NCI-H2029 treated with DMSO at 0.1 percent for 48 hours (cell line): ENCODE results near the gene CHI3L1.

Experiments used
- DNase-seq: peaks from one replicate; lab custom pipeline; 2025; lab: John Stamatoyannopoulos, UW

CHI3L1 gene

GRCh38 chr1:203150511-203151297 is 35.8 kb downstream of the CHI3L1 start:
- DNase-seq = no peak

- no peak for DNase-seq
These were observed 37.2 kb downstream of the CHI3L1 start for GRCh38 chr1:203149188-203149840.

GRCh38 chr1:203148579-203148978 is 37.9 kb downstream of the CHI3L1 start:
- DNase-seq = no peak

GRCh38 chr1:203148127-203148526 is 38.4 kb downstream of the CHI3L1 start:
- DNase-seq = no peak

GRCh38 chr1:203147376-203147775 is 39.1 kb downstream of the CHI3L1 start:
- no peak for DNase-seq

GRCh38 chr1:203146537-203146936 is 40.0 kb downstream of the CHI3L1 start:
- no peak for DNase-seq

GRCh38 chr1:203146042-203146369 is 40.5 kb downstream of the CHI3L1 start:
- no peak for DNase-seq

- no peak for DNase-seq
These were observed 41.0 kb downstream of the CHI3L1 start for GRCh38 chr1:203145321-203146041.

- no peak for DNase-seq
These were observed 41.8 kb downstream of the CHI3L1 start for GRCh38 chr1:203144661-203145060.

- DNase-seq = no peak
These were observed 42.9 kb downstream of the CHI3L1 start for GRCh38 chr1:203143641-203144040.

GRCh38 chr1:203142684-203143408 is 43.7 kb downstream of the CHI3L1 start:
- DNase-seq = no peak

GRCh38 chr1:203142124-203142523 is 44.4 kb downstream of the CHI3L1 start:
- no peak for DNase-seq

GRCh38 chr1:203140743-203141520 is 45.6 kb downstream of the CHI3L1 start:
- no peak for DNase-seq

GRCh38 chr1:203139976-203140475 is 46.5 kb downstream of the CHI3L1 start:
- DNase-seq = no peak

- DNase-seq = no peak
These were observed 48.4 kb downstream of the CHI3L1 start for GRCh38 chr1:203138066-203138465.

GRCh38 chr1:203137324-203137723 is 49.2 kb downstream of the CHI3L1 start:
- no peak for DNase-seq

GRCh38 chr1:203136409-203137042 is 50.0 kb downstream of the CHI3L1 start:
- no peak for DNase-seq

- DNase-seq = no peak
These were observed 50.7 kb downstream of the CHI3L1 start for GRCh38 chr1:203135636-203136305.

GRCh38 chr1:203133970-203134725 is 52.4 kb downstream of the CHI3L1 start:
- no peak for DNase-seq
